K562 (cell line): Measurements from ENCODE around the gene NAP1L1. TPM values are rescaled to one million over a fixed set of nuclear protein-coding genes. Genes with fewer than 3 reads are reported as not detected.

Experiments
- ATAC-seq: fragments of 200-7000 bp; cut with Tn5 transposase; 3 replicates; pipeline ENCODE4 v1.9.1; 2020; ENCODE audit warnings: moderate library complexity
- BruUV-seq: library from RNA; stranded (reverse); fragments of 400-500 nt; replicated peaks from 2 replicates; lab custom pipeline; 2021; lab: Mats Ljungman, UMichigan
- CTCF ChIA-PET: fragments of 300-600 bp; formaldehyde crosslinking; extraction: SDS; loops from one replicate; lab custom pipeline; 2021; ENCODE audit warnings: low intra/inter-chr PET ratio; lab: Yijun Ruan, JAX
- POLR2A ChIA-PET: fragments of 300-600, 350-650 bp; sonication (Branson Sonifier 250); formaldehyde crosslinking; extraction: SDS; loops from one replicate; lab custom pipeline; 2021; ENCODE audit warnings: antibody characterized with exemption, inconsistent platforms; lab: Yijun Ruan, JAX
- DNase-seq, 4 experiments: peaks; one replicate each; pipeline versions ENCODE4 v3.0.0 to v3.0.0-alpha.2; 2011 to 2018; ENCODE audit warnings: low spot score in 3 of 4, mixed read lengths in 3 of 4; ENCODE audit errors: extremely low read depth in 1 of 4
- FAIRE-seq: peaks from 2 replicates; lab custom pipeline; 2011; peaks lifted over from hg19 to GRCh38; lab: Jason Lieb, UNC
- H2AFZ ChIP-seq: 2 replicates; pipeline ENCODE4 v1.6.0; 2011; ENCODE audit warnings: low read depth, low read length, control low read depth, inconsistent platforms
- H3K27ac ChIP-seq: fragments of 200-600 bp; 3 replicates; pipeline ENCODE4 v1.8.0; 2011; ENCODE audit warnings: low read depth, mild to moderate bottlenecking, control low read depth, inconsistent platforms, low read length, moderate library complexity, mixed read lengths; ENCODE audit errors: extremely low read depth
- H3K27me3 ChIP-seq, 2 experiments: fragments of 300-600 bp in 1 of 2; 2 replicates in 1 of 2; 3 replicates in 1 of 2; pipeline versions ENCODE4 v1.6.0 to v1.8.0; 2011; ENCODE audit warnings: inconsistent platforms in 2 of 2, low read length in 2 of 2, mild to moderate bottlenecking in 1 of 2, mixed read lengths in 1 of 2, moderate library complexity in 1 of 2; ENCODE audit not compliant: control insufficient read depth in 2 of 2, insufficient read depth in 2 of 2
- H3K36me3 ChIP-seq: fragments of 300-600 bp; 3 replicates; pipeline ENCODE4 v1.8.0; 2011; ENCODE audit warnings: mild to moderate bottlenecking, low read length, inconsistent platforms; ENCODE audit not compliant: control insufficient read depth, insufficient read depth
- H3K4me1 ChIP-seq, 2 experiments: fragments of 200-600 bp in 1 of 2; replicated peaks in 1 of 2; 2 replicates in 1 of 2; 3 replicates in 1 of 2; pipeline versions ENCODE4 v1.5.1 to v1.8.0; 2011; ENCODE audit warnings: inconsistent platforms in 2 of 2, low read length in 2 of 2, mild to moderate bottlenecking in 1 of 2, mixed read lengths in 1 of 2, moderate library complexity in 1 of 2; ENCODE audit not compliant: control insufficient read depth in 2 of 2, insufficient read depth in 2 of 2
- H3K4me2 ChIP-seq: 2 replicates; pipeline ENCODE4 v1.6.1; 2011; ENCODE audit warnings: low read length, control low read depth, inconsistent platforms, mixed read lengths; ENCODE audit not compliant: insufficient read depth
- H3K4me3 ChIP-seq: fragments of 200-600 bp; sonication (generic), shearing (Covaris generic); 2 replicates; pipeline ENCODE4 v1.5.1; 2016; ENCODE audit warnings: control low read depth, inconsistent platforms
- H3K79me2 ChIP-seq: fragments of 200-600 bp; 3 replicates; pipeline ENCODE4 v1.8.0; 2011; ENCODE audit warnings: low read length, inconsistent platforms; ENCODE audit not compliant: control insufficient read depth, insufficient read depth
- H3K9ac ChIP-seq, 2 experiments: 2 replicates each; pipeline versions ENCODE4 v1.6.0 to v1.6.1; 2011; ENCODE audit warnings: low read depth in 2 of 2, low read length in 2 of 2, control low read depth in 1 of 2, inconsistent platforms in 1 of 2, mild to moderate bottlenecking in 1 of 2, mixed read lengths in 1 of 2; ENCODE audit not compliant: insufficient read depth in 1 of 2
- H3K9me1 ChIP-seq: one replicate; pipeline ENCODE4 v1.6.0; 2011; ENCODE audit warnings: inconsistent platforms, mild to moderate bottlenecking, low read length, moderate library complexity; ENCODE audit not compliant: control insufficient read depth, insufficient read depth
- H3K9me3 ChIP-seq: replicated peaks from 2 replicates; pipeline ENCODE4 v1.5.1; 2011; ENCODE audit warnings: low read depth, low read length, inconsistent platforms; ENCODE audit not compliant: control insufficient read depth, insufficient read depth
- H4K20me1 ChIP-seq: replicated peaks from 2 replicates; pipeline ENCODE4 v1.6.1; 2011; ENCODE audit warnings: low read length, inconsistent platforms, mixed read lengths; ENCODE audit not compliant: control insufficient read depth, insufficient read depth
- BMI1 ChIP-seq: fragments of 150-350 bp; IDR thresholded peaks from 2 replicates; pipeline ENCODE4 v1.6.1; 2014; ENCODE audit warnings: low read length
- HDAC2 ChIP-seq: fragments of 450-650 bp; IDR thresholded peaks from 2 replicates; pipeline ENCODE4 v1.6.1; 2016; ENCODE audit warnings: mild to moderate bottlenecking
- KDM1A ChIP-seq, 2 experiments: fragments of 450-650 bp; IDR thresholded peaks; 2 replicates each; pipeline ENCODE4 v1.6.1; 2016; ENCODE audit warnings: mild to moderate bottlenecking in 2 of 2
- MCM5 ChIP-seq: fragments of 450-650 bp; IDR thresholded peaks from 2 replicates; pipeline ENCODE4 v1.6.1; 2016; ENCODE audit warnings: low read depth
- NR4A1 ChIP-seq, 2 experiments: fragments of 250-450 bp in 1 of 2; fragments of 450-650 bp in 1 of 2; sonication (Bioruptor Pico) in 1 of 2; IDR thresholded peaks; 2 replicates each; pipeline versions ENCODE4 v1.4.0 to v1.6.1; 2016 to 2020; ENCODE audit warnings: mild to moderate bottlenecking in 2 of 2, missing compliant biosample characterization in 1 of 2, missing genetic modification characterization in 1 of 2, moderate library complexity in 1 of 2
- RCOR1 ChIP-seq, 2 experiments: IDR thresholded peaks; 2 replicates each; pipeline ENCODE4 v1.6.1; 2012; ENCODE audit warnings: low read depth in 2 of 2, low read length in 2 of 2, borderline replicate concordance in 1 of 2, improper control_type of control experiment in 1 of 2
- WGBS: fragments of 100-300 bp; shearing (Covaris generic); methylation state at CpG from one replicate; pipeline ENCODE4 v1.1.6; 2016; ENCODE audit warnings: low coverage, mixed read lengths; ENCODE audit not compliant: insufficient coverage; ENCODE audit errors: missing lambda C conversion rate; 5-methylcytosine and 5-hydroxymethylcytosine counted together
- in situ Hi-C: fragments of 300-500 bp; cut with MboI; formaldehyde crosslinking; loops from 4 replicates; pipeline ENCODE4 v1.15.0; 2018; ENCODE audit warnings: inconsistent platforms, mixed read lengths
- intact Hi-C: fragments of 100-400 bp; cut with micrococcal nuclease; formaldehyde crosslinking; loops from 2 replicates; pipeline ENCODE4 v1.14.2; 2022
- polyA plus RNA-seq, 8 experiments: library from polyadenylated mRNA; depleted of rRNA in 4 of 8; stranded (reverse) in 5 of 8; unstranded in 3 of 8; fragments of >200 nt; fragmentation: Nextera tagmentation in 2 of 8; fragmentation: Illumina TruSeq in 1 of 8; extraction: Ambion mirVana in 2 of 8; extraction: Trizol in 1 of 8; gene quantifications; 2 replicates each; pipeline versions ENCODE4 v1.2.1 to v1.2.3, GENCODE V29; 2011 to 2014; ENCODE audit warnings: inconsistent platforms in 1 of 8, missing spikeins in 1 of 8
- total RNA-seq, 7 experiments: library from RNA; depleted of rRNA in 6 of 7; stranded (reverse); fragments of >200 nt in 6 of 7; fragmentation: Illumina TruSeq in 2 of 7; extraction: Trizol in 2 of 7; gene quantifications; 2 replicates each; pipeline versions ENCODE4 v1.2.1 to v1.2.3, GENCODE V29; 2011 to 2021; ENCODE audit warnings: low replicate concordance in 1 of 7
- TF ChIP-seq, protein P1 (sequence below): sonication (generic); formaldehyde crosslinking; IDR thresholded peaks from 2 replicates; pipeline ENCODE4 v1.8.0; 2022; ENCODE audit warnings: mild to moderate bottlenecking, missing genetic modification reagents
- TF ChIP-seq, protein P2 (sequence below): fragments of 200-600 bp; sonication (generic); IDR thresholded peaks from one replicate; pipeline ENCODE4 v1.6.1; 2012; ENCODE audit warnings: mild to moderate bottlenecking, low read depth, low read length, inconsistent platforms

The NAP1L1 gene
- total and polyA plus RNA-seq, 9 of the 15 experiments (the other 6 are each of a cell fraction or from before 2014, with no cell fraction given), result 287 to 747 (median 450) TPM

DNA sequence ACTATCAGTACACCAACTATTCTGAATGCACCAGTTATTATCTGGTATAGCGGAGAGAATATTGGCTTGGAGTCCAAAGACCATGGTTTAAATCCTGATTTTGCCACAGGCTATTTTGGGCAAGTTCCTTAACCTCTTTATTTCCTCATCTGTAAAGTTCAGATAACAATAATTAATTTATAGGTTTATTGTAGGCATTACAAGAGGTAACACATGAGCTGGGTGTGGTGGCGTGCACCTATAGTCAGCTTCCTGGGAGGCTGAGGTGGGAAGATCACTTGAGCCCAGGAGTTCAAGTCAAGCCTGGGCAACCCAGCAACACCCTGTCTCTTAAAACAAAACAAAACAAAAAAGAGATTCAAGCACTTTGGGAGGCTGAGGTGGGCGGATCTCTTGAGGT, 76.1 kb downstream of the NAP1L1 start:
- peaks cover 0 to 28% of the 10 kb centered on the region in 2 experiments; a peak in 3 of 5 replicates for H3K27me3 ChIP-seq
- H2AFZ ChIP-seq, result no peak overlapping the region
- CTCF ChIA-PET, result no interaction called here
- H3K9me1 ChIP-seq, result no peaks in the 10 kb centered on the region
- in situ Hi-C loops (no loop called here), intact Hi-C loops (loop anchor here (1.0 kb wide), 1 partner anchor 11 kb away; no protein-coding TSS in a partner anchor)
- no peak for DNase-seq
- H3K79me2 ChIP-seq, result no peaks in the 10 kb centered on the region
- POLR2A ChIA-PET, result no interaction called here
- 24% methylated on average over 3 of the region's 3 CpGs for WGBS
- H4K20me1 ChIP-seq, result no peaks in the 10 kb centered on the region; the same call in 1 of the 2 replicates
- no peak overlapping the region for H3K27ac ChIP-seq
- ATAC-seq, result no peak
- H3K9me3 ChIP-seq, result peaks cover 4% of the 10 kb centered on the region
- H3K4me1 ChIP-seq, result no peaks in the 10 kb centered on the region
- no TSS peak for BruUV-seq
- no peak overlapping the region for H3K9ac ChIP-seq
- no peak overlapping the region for H3K4me3 ChIP-seq
- no peaks in the 10 kb centered on the region for H3K36me3 ChIP-seq
- H3K4me2 ChIP-seq, result no peak overlapping the region
- FAIRE-seq, result no peak
- TF ChIP-seq HDAC2, result no peak
- TF ChIP-seq, protein P1, sequence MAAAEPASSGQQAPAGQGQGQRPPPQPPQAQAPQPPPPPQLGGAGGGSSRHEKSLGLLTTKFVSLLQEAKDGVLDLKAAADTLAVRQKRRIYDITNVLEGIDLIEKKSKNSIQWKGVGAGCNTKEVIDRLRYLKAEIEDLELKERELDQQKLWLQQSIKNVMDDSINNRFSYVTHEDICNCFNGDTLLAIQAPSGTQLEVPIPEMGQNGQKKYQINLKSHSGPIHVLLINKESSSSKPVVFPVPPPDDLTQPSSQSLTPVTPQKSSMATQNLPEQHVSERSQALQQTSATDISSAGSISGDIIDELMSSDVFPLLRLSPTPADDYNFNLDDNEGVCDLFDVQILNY (CRISPR knock-in tag), result no peak
- no peak for TF ChIP-seq NR4A1 (CRISPR knock-in tag; IDR thresholded peaks at IDR 0.05)
- TF ChIP-seq NR4A1 (tag; IDR thresholded peaks at IDR 0.05), result no peak
- TF ChIP-seq RCOR1 (IDR thresholded peaks at IDR 0.05; ENCODE audit: borderline replicate concordance in 1 of 2, low read depth in 2 of 2, low read length in 2 of 2), result no peak
- no peak for TF ChIP-seq KDM1A (IDR thresholded peaks at IDR 0.05)
- TF ChIP-seq, protein P2, sequence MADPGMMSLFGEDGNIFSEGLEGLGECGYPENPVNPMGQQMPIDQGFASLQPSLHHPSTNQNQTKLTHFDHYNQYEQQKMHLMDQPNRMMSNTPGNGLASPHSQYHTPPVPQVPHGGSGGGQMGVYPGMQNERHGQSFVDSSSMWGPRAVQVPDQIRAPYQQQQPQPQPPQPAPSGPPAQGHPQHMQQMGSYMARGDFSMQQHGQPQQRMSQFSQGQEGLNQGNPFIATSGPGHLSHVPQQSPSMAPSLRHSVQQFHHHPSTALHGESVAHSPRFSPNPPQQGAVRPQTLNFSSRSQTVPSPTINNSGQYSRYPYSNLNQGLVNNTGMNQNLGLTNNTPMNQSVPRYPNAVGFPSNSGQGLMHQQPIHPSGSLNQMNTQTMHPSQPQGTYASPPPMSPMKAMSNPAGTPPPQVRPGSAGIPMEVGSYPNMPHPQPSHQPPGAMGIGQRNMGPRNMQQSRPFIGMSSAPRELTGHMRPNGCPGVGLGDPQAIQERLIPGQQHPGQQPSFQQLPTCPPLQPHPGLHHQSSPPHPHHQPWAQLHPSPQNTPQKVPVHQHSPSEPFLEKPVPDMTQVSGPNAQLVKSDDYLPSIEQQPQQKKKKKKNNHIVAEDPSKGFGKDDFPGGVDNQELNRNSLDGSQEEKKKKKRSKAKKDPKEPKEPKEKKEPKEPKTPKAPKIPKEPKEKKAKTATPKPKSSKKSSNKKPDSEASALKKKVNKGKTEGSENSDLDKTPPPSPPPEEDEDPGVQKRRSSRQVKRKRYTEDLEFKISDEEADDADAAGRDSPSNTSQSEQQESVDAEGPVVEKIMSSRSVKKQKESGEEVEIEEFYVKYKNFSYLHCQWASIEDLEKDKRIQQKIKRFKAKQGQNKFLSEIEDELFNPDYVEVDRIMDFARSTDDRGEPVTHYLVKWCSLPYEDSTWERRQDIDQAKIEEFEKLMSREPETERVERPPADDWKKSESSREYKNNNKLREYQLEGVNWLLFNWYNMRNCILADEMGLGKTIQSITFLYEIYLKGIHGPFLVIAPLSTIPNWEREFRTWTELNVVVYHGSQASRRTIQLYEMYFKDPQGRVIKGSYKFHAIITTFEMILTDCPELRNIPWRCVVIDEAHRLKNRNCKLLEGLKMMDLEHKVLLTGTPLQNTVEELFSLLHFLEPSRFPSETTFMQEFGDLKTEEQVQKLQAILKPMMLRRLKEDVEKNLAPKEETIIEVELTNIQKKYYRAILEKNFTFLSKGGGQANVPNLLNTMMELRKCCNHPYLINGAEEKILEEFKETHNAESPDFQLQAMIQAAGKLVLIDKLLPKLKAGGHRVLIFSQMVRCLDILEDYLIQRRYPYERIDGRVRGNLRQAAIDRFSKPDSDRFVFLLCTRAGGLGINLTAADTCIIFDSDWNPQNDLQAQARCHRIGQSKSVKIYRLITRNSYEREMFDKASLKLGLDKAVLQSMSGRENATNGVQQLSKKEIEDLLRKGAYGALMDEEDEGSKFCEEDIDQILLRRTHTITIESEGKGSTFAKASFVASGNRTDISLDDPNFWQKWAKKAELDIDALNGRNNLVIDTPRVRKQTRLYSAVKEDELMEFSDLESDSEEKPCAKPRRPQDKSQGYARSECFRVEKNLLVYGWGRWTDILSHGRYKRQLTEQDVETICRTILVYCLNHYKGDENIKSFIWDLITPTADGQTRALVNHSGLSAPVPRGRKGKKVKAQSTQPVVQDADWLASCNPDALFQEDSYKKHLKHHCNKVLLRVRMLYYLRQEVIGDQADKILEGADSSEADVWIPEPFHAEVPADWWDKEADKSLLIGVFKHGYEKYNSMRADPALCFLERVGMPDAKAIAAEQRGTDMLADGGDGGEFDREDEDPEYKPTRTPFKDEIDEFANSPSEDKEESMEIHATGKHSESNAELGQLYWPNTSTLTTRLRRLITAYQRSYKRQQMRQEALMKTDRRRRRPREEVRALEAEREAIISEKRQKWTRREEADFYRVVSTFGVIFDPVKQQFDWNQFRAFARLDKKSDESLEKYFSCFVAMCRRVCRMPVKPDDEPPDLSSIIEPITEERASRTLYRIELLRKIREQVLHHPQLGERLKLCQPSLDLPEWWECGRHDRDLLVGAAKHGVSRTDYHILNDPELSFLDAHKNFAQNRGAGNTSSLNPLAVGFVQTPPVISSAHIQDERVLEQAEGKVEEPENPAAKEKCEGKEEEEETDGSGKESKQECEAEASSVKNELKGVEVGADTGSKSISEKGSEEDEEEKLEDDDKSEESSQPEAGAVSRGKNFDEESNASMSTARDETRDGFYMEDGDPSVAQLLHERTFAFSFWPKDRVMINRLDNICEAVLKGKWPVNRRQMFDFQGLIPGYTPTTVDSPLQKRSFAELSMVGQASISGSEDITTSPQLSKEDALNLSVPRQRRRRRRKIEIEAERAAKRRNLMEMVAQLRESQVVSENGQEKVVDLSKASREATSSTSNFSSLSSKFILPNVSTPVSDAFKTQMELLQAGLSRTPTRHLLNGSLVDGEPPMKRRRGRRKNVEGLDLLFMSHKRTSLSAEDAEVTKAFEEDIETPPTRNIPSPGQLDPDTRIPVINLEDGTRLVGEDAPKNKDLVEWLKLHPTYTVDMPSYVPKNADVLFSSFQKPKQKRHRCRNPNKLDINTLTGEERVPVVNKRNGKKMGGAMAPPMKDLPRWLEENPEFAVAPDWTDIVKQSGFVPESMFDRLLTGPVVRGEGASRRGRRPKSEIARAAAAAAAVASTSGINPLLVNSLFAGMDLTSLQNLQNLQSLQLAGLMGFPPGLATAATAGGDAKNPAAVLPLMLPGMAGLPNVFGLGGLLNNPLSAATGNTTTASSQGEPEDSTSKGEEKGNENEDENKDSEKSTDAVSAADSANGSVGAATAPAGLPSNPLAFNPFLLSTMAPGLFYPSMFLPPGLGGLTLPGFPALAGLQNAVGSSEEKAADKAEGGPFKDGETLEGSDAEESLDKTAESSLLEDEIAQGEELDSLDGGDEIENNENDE, result no peak
- TF ChIP-seq BMI1, result no peak
- no peak for TF ChIP-seq MCM5
